HG02571 (cell line): ENCODE measurements around the gene RASAL2.
"Not testable (repeated sequence)": the region's sequence is repeated elsewhere in the genome, so short reads cannot be mapped to it uniquely, and the experiment has no call there.

ENCODE experiments used
- ATAC-seq: cut with Tn5 transposase; IDR thresholded peaks from one replicate; pipeline ENCODE4 v1.9.1; 2021; ENCODE audit warnings: mild to moderate bottlenecking, moderate library complexity; ENCODE audit not compliant: unreplicated experiment

The RASAL2 gene

DNA sequence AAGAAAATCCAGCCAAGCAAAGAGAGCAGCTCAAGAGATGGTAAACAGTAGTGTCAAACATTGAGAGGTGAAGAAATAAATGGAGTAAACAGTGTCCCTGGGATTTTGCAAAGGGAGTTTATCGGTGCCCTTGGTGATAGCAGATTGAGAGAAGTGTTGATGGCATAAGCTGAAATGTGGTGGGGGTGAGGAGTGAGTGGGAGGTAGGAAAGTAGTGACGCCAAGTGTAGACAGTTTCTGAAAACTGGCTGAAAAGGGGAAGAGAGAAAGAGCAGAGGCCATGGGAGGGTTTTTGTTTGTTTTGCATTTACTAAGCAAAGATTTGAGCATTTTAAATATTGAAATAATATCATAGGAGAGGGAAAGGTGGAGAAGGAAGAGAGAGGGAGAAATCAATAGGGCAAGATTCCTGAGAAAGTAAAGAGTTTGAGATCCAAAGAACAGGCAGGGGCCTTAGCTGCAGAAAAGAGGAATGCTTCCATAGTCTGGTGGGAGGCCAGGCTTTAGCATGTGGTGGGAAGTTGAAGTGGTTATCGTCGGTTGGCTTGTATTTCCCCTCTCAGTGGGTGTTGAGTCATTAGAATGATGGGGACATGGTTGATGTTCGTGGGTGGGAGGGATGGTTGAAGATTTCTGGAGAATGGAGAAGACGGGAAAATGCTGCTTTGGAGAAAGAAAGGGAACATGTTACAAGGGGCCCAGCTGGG, 26.8 kb upstream of the RASAL2 start:
- peak; percentile 99 for ATAC-seq

DNA sequence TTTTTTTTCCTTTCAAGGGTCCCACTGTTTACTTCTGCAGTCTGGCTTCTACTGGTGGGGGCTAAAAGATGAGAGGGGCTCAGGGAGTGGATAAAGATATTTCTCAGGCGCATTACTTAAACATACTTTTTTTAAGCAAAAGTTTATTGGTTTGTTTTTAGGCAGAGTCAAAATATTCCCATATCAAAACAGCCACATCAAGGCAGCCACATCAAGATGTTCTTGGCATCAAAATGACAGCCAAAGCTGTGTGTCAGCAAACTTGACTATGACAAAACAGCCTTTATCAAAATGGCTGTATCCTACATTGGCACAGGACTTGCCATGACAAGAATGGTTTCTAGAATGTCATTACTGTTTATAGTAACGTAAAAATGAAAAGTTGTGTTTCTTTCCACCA, 22.1 kb upstream of the RASAL2 start:
- no peak for ATAC-seq

DNA sequence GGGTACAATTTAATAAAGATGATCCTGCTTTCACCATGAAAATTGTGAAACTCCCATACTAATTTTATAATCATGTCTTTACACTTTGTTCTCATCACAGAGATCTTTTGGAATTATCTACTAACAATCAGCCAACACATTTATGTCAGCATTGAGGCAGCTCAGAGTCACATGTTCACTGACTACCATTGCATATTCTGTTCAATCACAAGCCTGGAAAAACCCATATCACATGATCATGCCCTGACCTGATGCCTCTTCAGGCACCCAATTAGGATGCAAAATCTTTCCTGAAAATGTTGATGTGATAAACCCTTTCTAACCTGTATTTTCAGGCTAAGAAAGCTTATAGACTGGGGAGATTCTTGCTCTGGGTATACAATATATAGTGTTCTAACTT, 21.6 kb upstream of the RASAL2 start:
- no peak for ATAC-seq

DNA sequence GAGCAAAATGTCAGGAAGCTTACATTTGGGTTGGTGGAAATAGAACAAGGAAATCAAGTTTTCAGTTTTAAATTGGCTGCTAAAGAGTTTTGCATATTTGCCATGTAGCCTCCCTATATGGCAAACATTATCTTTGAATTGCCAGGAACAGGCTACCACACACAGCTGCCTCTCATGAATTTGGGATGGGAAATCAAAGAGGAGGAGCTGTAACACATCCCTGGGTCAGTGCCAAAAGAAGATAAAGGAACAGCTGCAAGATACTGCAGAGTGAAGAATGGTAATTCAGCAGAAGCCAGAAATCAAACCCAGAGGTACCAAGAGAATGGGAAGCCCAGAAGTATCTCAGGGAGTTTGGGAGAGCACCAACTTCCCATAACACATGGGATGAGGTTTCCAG, 18.6 kb upstream of the RASAL2 start:
- ATAC-seq = no peak

DNA sequence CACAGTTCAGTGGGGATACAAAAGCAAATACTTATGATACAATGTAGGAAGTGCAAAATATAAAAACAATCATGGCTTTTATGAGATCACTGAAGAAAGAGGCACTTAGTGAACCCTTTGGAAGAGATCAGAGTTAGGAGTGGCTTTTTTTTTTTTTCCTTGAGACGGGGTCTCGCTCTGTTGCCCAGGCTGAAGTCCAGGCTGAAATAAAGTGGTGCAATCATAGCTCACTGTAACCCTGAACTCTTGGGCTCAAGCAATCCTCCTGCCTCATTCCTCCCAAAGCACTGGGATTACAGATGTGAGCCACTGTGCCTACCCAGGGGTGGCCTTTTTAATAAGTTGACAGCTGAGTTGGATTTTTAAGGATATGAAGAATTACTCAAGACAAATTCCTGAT, 17.3 kb upstream of the RASAL2 start:
- no peak for ATAC-seq

DNA sequence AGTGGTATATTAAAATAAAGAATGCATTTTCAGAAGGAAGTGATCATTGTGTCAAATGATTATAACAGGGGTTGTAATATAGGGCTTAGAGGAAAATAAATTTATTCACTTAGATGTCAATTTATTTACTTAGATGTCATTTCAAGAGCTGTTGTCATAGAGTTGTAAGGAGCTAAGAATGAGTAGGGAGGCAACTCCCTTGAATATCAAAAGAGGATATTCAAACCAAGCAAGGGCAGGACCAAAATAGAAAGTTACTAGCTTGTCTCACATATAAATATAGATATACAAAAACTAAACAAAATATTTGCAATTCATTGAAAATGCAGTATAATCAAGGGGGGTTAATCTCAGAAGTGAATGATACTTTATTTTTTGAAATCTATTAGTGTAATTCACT, 16.0 kb upstream of the RASAL2 start:
- no peak for ATAC-seq

DNA sequence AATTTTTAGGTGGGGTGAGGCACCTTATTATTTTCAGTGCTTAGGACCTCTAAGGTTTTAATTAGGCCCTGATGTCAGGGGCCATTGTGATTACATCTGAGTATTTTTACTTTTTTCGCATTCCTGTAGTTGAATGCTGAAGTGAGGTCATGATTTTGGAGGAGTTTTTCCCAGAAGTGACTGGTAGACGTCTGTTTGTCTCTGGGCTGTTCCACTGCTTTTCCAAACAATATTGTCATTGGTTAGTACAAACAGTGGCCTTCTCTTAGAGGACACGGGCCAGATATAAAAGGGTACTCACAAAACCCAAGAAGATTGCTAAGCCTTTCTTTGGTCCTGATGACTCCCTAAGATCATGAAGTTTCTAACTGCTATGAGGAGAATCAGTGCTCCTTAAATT, 7.6 kb upstream of the RASAL2 start:
- no peak for ATAC-seq

DNA sequence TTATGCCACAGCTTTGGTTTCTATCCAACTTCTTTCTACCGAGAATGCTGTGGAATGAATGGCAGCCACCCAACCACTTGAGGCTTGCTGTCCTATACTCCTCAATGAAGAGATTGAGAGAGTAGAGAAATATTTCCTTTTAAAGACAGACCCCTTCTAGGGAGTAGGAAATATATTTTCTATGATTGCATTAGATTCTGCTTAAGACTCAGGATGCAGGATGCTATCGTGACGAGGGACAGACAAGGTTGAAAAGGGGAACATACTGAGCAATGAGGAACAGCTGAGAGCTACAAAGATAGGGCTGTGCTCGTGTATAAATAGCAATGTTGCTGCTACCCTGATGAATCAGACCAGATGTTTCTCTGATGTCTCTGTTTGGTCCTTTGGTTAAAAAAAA, 7.1 kb upstream of the RASAL2 start:
- ATAC-seq = no peak

DNA sequence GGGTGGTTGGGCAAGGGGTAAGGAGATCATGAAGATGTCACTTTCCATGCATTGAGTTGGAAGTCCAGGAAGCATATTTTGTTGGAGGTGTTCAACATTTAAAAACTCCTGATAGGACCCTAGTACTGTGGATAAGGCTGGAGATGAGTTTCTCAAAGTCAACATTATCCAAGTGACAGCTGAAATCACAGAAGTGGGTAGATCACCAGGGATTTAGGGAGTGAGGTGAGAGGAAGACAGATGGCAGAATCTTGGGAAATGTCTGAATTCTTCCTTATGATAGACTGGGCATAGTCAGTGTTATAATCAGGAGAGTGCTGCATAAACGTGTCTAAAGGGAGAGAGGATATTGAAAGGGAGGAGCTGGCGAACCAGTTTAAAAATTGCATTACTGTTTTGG, 5.3 kb upstream of the RASAL2 start:
- no peak for ATAC-seq

DNA sequence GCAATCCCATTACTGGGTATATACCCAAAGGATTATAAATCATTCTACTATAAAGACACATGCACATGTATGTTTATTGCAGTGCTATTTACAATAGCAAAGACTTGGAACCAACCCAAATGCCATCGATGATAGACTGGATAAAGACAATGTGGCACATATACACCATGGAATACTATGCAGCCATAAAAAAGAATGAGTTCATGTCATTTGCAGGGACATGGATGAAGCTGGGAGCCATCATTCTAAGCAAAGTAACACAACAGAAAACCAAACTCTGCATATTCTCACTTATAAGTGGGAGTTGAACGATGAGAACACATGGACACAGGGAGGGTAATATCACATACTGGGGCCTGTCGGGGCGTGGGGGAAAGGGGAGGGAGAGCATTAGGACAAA, 2.5 kb upstream of the RASAL2 start:
- not testable (repeated sequence) for ATAC-seq

DNA sequence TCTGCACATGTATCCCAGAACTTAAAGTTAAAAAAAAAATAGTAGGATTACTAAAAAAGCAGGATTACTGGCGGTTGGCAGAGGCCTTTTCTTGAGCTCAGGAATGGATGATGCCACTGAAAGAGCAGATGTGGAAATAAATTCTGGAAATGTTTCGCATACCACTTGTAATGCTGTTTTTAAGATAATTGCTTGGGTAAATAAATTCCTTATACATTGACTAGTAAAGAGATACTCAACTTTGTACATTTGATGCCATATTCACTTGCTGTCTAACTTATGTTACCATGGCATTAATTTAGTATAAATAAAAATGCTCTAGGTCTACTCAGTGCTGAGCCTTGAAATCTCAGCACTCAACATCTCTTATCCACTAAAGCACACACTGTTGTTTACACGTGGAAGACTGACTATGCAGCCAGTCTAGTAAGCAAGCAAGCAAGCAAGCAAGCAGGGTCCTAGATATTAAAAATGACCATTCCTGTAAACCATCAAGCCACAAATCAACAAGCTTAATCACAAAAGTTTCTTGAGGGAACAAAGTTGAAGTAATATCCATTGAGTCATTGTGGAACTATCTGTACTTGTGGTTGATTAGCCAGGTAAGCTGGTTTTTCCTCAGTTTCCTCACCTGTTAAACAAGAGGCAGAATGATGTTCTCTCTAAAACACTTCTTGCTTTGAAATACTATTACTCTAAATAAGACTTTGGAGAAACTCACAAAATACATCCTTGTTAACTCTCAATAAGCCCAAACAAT, 1.7 kb upstream of the RASAL2 start:
- ATAC-seq = no peak

DNA sequence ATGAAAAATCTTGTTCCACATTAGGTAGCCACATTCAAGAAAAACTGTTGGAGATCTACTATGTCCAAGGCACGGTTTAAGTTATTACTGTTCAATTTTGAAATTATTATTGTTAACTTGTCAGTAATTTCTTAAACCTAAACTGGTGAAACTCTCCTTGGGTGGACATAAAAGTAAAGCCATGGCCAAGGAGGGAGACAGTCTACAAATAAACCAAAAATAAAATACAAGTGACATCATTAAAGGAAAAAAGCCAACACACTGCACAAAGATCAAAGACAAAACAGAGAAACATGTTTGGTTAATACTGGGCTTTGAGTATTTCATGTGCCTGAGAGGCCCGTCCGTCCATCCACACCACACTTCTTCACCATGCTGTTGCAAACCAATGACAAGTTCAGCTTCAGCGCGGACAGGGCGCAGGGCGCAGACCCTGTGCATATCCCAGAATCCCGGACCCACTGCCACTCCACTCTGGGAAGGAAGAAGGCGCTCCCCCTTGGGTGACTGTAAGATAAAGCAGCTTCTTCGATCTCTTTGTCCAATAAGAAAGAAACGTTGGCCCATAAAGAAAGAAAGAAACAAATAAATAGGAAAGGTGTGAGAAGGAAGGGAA, 918 bp upstream of the RASAL2 start:
- ATAC-seq = no peak

DNA sequence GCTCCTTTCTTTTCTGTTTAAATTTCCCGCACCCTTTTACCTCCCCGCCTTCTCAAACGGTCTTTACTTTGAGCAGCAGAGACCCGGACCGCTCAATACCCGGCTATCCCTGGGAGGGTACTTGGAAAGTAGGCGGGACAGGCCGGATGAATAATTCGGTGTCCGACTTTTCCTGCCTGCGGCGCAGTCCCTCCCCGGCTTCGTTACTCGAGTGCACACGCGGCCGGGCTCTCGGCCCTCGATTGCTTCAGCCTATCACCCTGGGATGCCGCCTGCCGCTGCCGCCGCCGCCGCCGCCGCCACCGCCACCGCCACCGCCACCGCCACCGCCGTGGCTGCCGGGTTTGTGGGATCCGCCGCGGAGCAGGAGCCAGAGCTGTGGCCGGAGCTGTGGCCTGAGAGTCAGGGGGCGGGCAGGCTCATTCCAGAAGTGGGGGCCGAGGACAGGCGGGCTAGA, 382 bp upstream of the RASAL2 start:
- peak; percentile 81 for ATAC-seq

DNA sequence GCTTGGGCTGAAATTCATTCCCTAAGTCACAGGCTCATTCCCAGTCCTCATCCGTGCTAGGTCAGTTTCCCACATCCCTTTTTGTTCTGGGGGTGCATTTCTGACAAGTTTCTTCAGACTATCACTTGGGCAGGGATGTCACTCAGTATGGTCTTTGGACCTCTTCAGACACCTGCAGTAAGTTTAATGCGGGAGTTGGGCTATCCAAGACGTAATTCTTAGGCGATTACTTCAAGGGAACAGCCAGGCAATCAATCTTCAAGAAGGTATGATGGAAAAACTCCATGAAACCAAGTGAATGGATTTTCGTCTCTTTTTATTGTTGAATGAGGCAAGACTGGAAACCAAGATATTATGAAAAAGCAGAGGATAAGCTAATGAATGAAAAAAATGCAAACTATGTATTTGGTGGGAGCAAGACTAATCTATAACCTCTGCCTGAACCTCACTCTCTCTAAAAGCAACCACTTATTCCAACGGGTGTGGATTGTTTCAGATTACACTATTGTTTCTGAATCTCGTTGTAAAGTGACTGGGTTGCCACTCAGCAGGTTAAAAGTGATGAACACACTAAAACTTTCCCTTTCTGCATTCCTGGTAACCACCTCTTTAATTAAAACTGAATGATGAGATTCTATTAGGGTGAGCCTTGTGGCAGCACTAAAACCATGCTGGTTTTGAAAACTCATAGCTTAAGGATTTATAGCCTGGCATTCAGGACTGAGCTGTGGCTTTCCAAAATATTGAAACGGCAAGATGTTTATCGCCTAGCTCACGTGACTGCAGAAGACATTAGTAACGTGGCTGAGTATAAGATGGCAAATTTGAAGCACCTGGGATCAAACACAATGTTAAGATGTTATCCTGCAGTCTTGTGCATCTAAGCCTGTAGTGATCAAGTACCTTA, 1.1 kb downstream of the RASAL2 start:
- ATAC-seq = no peak

DNA sequence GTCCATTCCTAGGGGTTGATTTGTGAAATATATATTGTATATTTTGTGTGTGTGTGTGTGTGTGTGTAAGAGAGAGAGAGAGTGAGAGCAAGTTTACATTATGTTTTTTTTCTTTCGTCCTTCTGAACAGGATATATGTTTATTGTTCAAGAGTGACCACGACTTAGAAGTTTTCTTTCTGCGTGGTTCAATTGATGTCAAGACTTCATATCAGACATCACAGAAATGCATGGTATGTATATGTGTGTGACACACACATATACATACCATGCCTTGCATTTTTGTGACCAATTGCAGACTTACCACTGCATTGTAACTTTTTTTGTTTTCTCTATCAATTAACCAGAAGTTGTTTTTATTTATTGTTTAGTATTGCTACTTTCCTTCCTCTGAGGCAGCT, 2.5 kb downstream of the RASAL2 start:
- no peak for ATAC-seq

DNA sequence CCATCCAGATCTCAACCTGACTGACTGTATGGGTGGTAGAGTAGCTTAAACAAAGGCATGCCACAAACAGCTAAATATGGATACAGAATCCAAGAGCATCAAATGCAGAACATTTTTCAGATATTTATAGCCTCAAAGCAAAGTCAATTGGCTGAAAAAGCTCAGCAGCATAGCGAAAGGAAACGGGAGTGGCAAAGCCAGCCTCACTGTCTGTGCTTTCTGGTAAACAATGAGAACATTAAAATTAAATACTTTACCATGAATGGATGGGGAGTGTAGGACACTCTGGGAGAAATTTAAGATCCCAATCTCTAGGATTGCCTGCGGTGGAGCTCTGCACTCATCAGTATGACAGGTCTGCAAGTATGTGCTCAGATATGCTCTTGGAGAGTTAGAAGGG, 4.4 kb downstream of the RASAL2 start:
- ATAC-seq = no peak

DNA sequence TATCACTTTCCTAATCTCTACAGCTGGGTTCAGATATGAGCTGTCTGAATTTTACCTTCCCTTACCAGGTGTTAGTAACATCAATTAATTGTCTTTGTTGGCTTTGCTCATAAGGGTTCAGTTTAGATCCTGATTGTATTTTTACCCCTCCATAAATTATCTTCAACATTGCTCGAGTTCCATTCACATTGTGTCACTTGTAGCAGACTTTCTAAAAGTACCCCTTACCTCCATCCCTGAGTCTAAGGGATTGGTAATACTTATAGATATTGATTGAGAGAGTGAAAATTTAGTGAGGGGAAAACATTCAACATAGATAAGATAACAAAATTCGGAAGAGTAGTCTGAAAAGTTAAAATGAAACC, 7.3 kb downstream of the RASAL2 start:
- ATAC-seq = no peak

DNA sequence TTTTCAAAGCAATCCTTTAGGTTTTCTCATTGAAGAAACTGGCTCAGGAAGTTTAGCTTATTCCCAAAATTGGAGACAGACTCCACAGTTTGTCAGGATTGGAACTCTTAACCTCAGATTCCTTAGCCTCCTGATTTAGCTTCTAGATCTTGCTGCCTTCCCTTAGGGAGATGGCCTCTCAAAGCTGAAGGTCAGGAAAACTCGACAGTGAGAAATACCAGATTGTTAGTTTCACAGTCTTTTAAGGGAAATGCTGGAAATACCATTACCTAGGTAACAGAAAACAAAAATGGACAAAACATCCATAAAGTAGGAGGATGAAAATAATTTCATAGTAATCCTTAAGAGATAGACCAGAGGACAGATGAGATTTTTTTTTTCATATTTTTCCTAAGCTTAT, 7.8 kb downstream of the RASAL2 start:
- ATAC-seq = no peak

DNA sequence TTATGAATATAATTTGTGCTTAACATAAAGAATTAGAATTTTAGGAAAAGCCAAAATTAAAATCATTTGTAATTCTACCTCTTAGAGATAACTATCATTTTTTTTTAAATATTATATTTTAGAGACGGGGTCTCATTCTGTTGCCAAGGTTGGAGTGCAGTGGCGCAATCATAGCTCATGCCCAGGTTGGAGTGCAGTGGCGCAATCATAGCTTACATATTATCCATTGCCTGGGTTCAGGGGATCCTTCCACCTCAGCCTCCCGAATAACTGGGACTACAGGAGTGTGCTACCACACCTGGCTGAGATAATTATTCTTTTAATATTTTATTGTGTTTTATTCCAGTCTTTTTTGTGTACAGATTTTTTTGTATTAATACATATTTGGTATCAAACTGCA, 8.3 kb downstream of the RASAL2 start:
- no peak for ATAC-seq

DNA sequence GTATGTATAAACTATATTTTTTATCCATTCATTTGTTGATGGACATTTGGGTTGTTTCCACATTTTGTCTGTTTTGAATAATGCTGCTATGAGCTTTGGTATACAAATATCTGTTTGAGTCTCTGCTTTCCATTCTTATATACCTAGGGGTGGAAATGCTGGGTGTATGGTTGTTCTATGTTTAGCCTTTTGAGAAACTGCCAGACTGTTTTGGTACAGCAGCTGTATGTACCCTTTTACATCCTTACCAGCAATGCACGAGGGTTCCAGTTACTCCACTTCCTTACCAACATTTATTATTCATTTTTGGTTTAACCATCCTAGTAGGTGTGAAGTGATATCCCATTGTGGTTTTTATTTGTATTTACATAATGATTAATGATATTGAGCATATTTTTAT, 13.9 kb downstream of the RASAL2 start:
- no peak for ATAC-seq
